Sigmoid colon (tissue), 7 donors: ENCODE results near the gene MVB12B. TPM values are rescaled to one million over a fixed set of nuclear protein-coding genes. Genes with fewer than 3 reads are reported as not detected.
"Not testable (repeated sequence)": the region's sequence is repeated elsewhere in the genome, so short reads cannot be mapped to it uniquely, and the experiment has no call there.

Experiments
- DNase-seq: peaks from one replicate; pipeline ENCODE4 v3.0.0-alpha.2; 2019
- H3K27ac ChIP-seq, 4 donors: fragments of 200-600 bp; sonication (generic); one replicate each; pipeline ENCODE4 v1.5.1; 2016 to 2019; ENCODE audit warnings: mild to moderate bottlenecking in 1 of 4
- H3K27me3 ChIP-seq, 3 donors: fragments of 200-600 bp; sonication (generic); one replicate each; pipeline ENCODE4 v1.5.1; 2019; ENCODE audit warnings: mild to moderate bottlenecking in 1 of 3
- H3K36me3 ChIP-seq, 4 donors: fragments of 200-600 bp; sonication (generic); one replicate each; pipeline ENCODE4 v1.5.1; 2016 to 2019
- H3K4me1 ChIP-seq, 4 donors: fragments of 200-600 bp; sonication (generic); one replicate each; pipeline ENCODE4 v1.5.1; 2017 to 2019
- H3K4me3 ChIP-seq, 4 donors: fragments of 200-600 bp; sonication (generic); one replicate each; pipeline ENCODE4 v1.5.1; 2017 to 2019; ENCODE audit warnings: mild to moderate bottlenecking in 2 of 4, moderate library complexity in 1 of 4
- H3K9me3 ChIP-seq, 4 donors: fragments of 200-600 bp in 3 of 4; sonication (generic) in 3 of 4; one replicate each; pipeline versions ENCODE4 v1.5.1 to v1.6.1; 2013 to 2019
- CTCF ChIP-seq, 4 experiments: fragments of 450-650 bp in 3 of 4; fragments of 200-600 bp in 1 of 4; IDR thresholded peaks; one replicate each; pipeline ENCODE4 v1.5.1; 2016 to 2019; ENCODE audit warnings: antibody characterized with exemption in 4 of 4, mild to moderate bottlenecking in 3 of 4, moderate library complexity in 2 of 4
- EP300 ChIP-seq, 4 donors: sonication (generic); formaldehyde crosslinking; IDR thresholded peaks; one replicate each; pipeline ENCODE4 v1.6.1; 2017; ENCODE audit warnings: antibody characterized with exemption in 4 of 4
- POLR2A ChIP-seq, 2 donors: fragments of 450-650 bp; IDR thresholded peaks; one replicate each; pipeline ENCODE4 v1.6.1; 2016; ENCODE audit warnings: antibody characterized with exemption in 2 of 2, mild to moderate bottlenecking in 2 of 2, moderate library complexity in 2 of 2
- POLR2AphosphoS5 ChIP-seq, 4 donors: sonication (generic); formaldehyde crosslinking; IDR thresholded peaks; one replicate each; pipeline ENCODE4 v1.6.1; 2017; ENCODE audit warnings: antibody characterized with exemption in 4 of 4
- WGBS, 2 donors: extraction: QIAGEN DNeasy Blood & Tissue Kit; methylation state at CpG; one replicate each; pipeline ENCODE4 v1.1.7; 2013; 5-methylcytosine and 5-hydroxymethylcytosine counted together
- intact Hi-C: fragments of 100-400 bp; cut with DNase I; formaldehyde crosslinking; loops from one replicate; pipeline ENCODE4 v1.15.1; 2023
- polyA plus RNA-seq, 3 donors: library from polyadenylated mRNA; stranded (reverse); fragments of 200-250 nt; gene quantifications; one replicate each; pipeline ENCODE4 v1.2.3, GENCODE V29; 2013
- total RNA-seq, 4 donors: library from RNA; depleted of rRNA; stranded (reverse); fragments of >200 nt; gene quantifications; one replicate each; pipeline ENCODE4 v1.1.0, GENCODE V29; 2016
- donor health status: healthy with polysubstance abuse.
- donor health status: Bipolar disorder and iron deficiency.
- donor health status: healthy.

The MVB12B gene
- total RNA-seq (10 to 100 TPM; 12.2 to 14.4 (median 13.3) TPM), polyA plus RNA-seq (1 to 10 TPM; 5.1 to 8.9 (median 6.0) TPM)

- DNase-seq = no peak
- WGBS, 2 donors = 4 to 5% methylated on average over 94 of the region's 94 CpGs
- intact Hi-C loops = loop anchor here (5.0 kb wide), 2 partner anchors 41 to 71 kb away; no protein-coding TSS in a partner anchor
These were observed at the start of gene MVB12B for GRCh38 chr9:126326228-126327005. Gene MVB12B, plus strand, starts transcription at chr9:126326829. Its CDS starts 101 bp downstream, at chr9:126326930.

GRCh38 chr9:126283799-126284465 lies 42.7 kb upstream of the MVB12B start:
- Histone ChIP-seq H3K36me3 (no peaks in the 10 kb centered on the region), H3K27me3 (no peaks in the 10 kb centered on the region), H3K27ac (no peak overlapping the region), H3K4me1 (no peaks in the 10 kb centered on the region), H3K4me3 (no peak overlapping the region), H3K9me3 (peaks cover 0 to 6% (median 0%) of the 10 kb centered on the region in 4 donors)
- intact Hi-C loops = no loop called here
- no peak for TF ChIP-seq POLR2AphosphoS5 (IDR thresholded peaks at IDR 0.05)
- TF ChIP-seq CTCF (IDR thresholded peaks at IDR 0.05) = no peak
- TF ChIP-seq EP300 (IDR thresholded peaks at IDR 0.05) = no peak
- no peak for TF ChIP-seq POLR2A (IDR thresholded peaks at IDR 0.05)
- DNase-seq = no peak
- 92 to 95% methylated on average over 9 of the region's 9 CpGs for WGBS, 2 donors

More at GRCh38 chr9:126326228-126327005, at the start of gene MVB12B:
- Histone ChIP-seq H3K27ac (peak within 1 kb of the TSS; percentile 85 to 89 (median 86)), H3K27me3 (no peaks in the 10 kb centered on the region), H3K9me3 (peaks cover 0 to 4% (median 1%) of the 10 kb centered on the region in 4 donors), H3K4me3 (peak within 1 kb of the TSS; percentile 55 to 71 (median 64)), H3K4me1 (peaks cover 0 to 29% (median 19%) of the 10 kb centered on the region in 4 donors), H3K36me3 (no peaks in the 10 kb centered on the region)
- TF ChIP-seq CTCF (IDR thresholded peaks at IDR 0.05) = no peak
- TF ChIP-seq POLR2A (IDR thresholded peaks at IDR 0.05) = no peak
- no peak for TF ChIP-seq EP300 (IDR thresholded peaks at IDR 0.05)
- TF ChIP-seq POLR2AphosphoS5 (IDR thresholded peaks at IDR 0.05) = no peak

- DNase-seq, H3K27ac ChIP-seq, intact Hi-C loops, H3K27me3 ChIP-seq, H3K4me3 ChIP-seq, H3K9me3 ChIP-seq, H3K36me3 ChIP-seq, H3K4me1 ChIP-seq: not testable (repeated sequence)
- 74 to 82% methylated on average over 2 of the region's 2 CpGs for WGBS, 2 donors
These were observed 41.0 kb upstream of the MVB12B start for GRCh38 chr9:126285652-126286051.

- H3K9me3 ChIP-seq = no peaks in the 10 kb centered on the region
- no peaks in the 10 kb centered on the region for H3K27me3 ChIP-seq
- no peaks in the 10 kb centered on the region for H3K36me3 ChIP-seq
- H3K4me3 ChIP-seq = no peak overlapping the region
- TF ChIP-seq EP300 (IDR thresholded peaks at IDR 0.05) = no peak
- no peak for TF ChIP-seq CTCF (IDR thresholded peaks at IDR 0.05)
- no peak for TF ChIP-seq POLR2AphosphoS5 (IDR thresholded peaks at IDR 0.05)
- TF ChIP-seq POLR2A (IDR thresholded peaks at IDR 0.05) = no peak
- intact Hi-C loops = no loop called here
- DNase-seq = no peak
- 89 to 91% methylated on average over 6 of the region's 6 CpGs for WGBS, 2 donors
- no peaks in the 10 kb centered on the region for H3K4me1 ChIP-seq
- no peak overlapping the region for H3K27ac ChIP-seq
These were observed 39.3 kb upstream of the MVB12B start for GRCh38 chr9:126287166-126287866.

GRCh38 chr9:126290871-126291270 lies 35.8 kb upstream of the MVB12B start:
- H3K27me3 ChIP-seq = peaks cover 0 to 7% (median 0%) of the 10 kb centered on the region in 3 donors
- TF ChIP-seq CTCF (IDR thresholded peaks at IDR 0.05) = no peak
- TF ChIP-seq POLR2A (IDR thresholded peaks at IDR 0.05) = no peak
- no peak for TF ChIP-seq EP300 (IDR thresholded peaks at IDR 0.05)
- no peak for TF ChIP-seq POLR2AphosphoS5 (IDR thresholded peaks at IDR 0.05)
- no peaks in the 10 kb centered on the region for H3K9me3 ChIP-seq
- no peaks in the 10 kb centered on the region for H3K4me1 ChIP-seq
- no peak for DNase-seq
- no peak overlapping the region for H3K27ac ChIP-seq
- H3K4me3 ChIP-seq = no peak overlapping the region
- H3K36me3 ChIP-seq = no peaks in the 10 kb centered on the region
- intact Hi-C loops = no loop called here
- WGBS, 2 donors = 81 to 86% methylated on average over 9 of the region's 9 CpGs
